RWPE1 (cell line): Measurements from ENCODE around the gene XPR1.

Experiments used
- CTCF ChIA-PET: fragments of 350-600 bp; sonication (Branson Sonifier 250); formaldehyde crosslinking; extraction: SDS; loops from one replicate; lab custom pipeline; 2021; lab: Yijun Ruan, JAX
- POLR2A ChIA-PET: fragments of 400-600 bp; formaldehyde crosslinking; extraction: SDS; loops from one replicate; lab custom pipeline; 2020; ENCODE audit warnings: antibody characterized with exemption; ENCODE audit not compliant: low non-redundant PET; lab: Yijun Ruan, JAX
- DNase-seq: peaks from one replicate; pipeline ENCODE4 v3.0.0; 2012; ENCODE audit warnings: low spot score
- H3K27ac ChIP-seq: fragments of 450-650 bp; 2 replicates; pipeline ENCODE4 v1.5.1; 2017
- CTCF ChIP-seq: fragments of 450-650 bp; conservative IDR thresholded peaks from 2 replicates; pipeline ENCODE4 v1.5.1; 2017; ENCODE audit warnings: low read depth, mild to moderate bottlenecking

XPR1 gene

GRCh38 chr1:180908074-180908765, 276.4 kb downstream of the XPR1 start:
- no peak overlapping the region for H3K27ac ChIP-seq
- TF ChIP-seq CTCF: no peak
- no peak for DNase-seq
- ChIA-PET CTCF (interaction anchor here (0.9 kb wide), 1 partner anchor 282 kb away, joined by 4 read pairs; no protein-coding TSS in a partner anchor), POLR2A (no interaction called here)

GRCh38 chr1:180909005-180909414, 277.2 kb downstream of the XPR1 start:
- ChIA-PET CTCF (interaction anchor here (0.9 kb wide), 1 partner anchor 281 kb away, joined by 4 read pairs; no protein-coding TSS in a partner anchor), POLR2A (no interaction called here)
- no peak overlapping the region for H3K27ac ChIP-seq

GRCh38 chr1:180909462-180909976, 277.7 kb downstream of the XPR1 start:
- H3K27ac ChIP-seq: no peak overlapping the region
- ChIA-PET POLR2A (no interaction called here), CTCF (interaction anchor here (0.7 kb wide), 1 partner anchor 248 kb away, joined by 4 read pairs; no protein-coding TSS in a partner anchor)
- DNase-seq: no peak
- TF ChIP-seq CTCF: no peak

More at GRCh38 chr1:180909005-180909414, 277.2 kb downstream of the XPR1 start:
- TF ChIP-seq CTCF: no peak
- no peak for DNase-seq

- POLR2A ChIA-PET: no interaction called here
- DNase-seq: no peak
- peak overlapping the region; percentile 80 for H3K27ac ChIP-seq
Measured at GRCh38 chr1:180911640-180912191, 279.9 kb downstream of the XPR1 start.

GRCh38 chr1:180912211-180912800, 280.5 kb downstream of the XPR1 start:
- TF ChIP-seq CTCF: no peak

More at GRCh38 chr1:180911640-180912191, 279.9 kb downstream of the XPR1 start:
- no peak for TF ChIP-seq CTCF
- CTCF ChIA-PET: interaction anchor here (1.7 kb wide), 1 partner anchor 396 kb away, joined by 6 read pairs; no protein-coding TSS in a partner anchor

More at GRCh38 chr1:180912211-180912800, 280.5 kb downstream of the XPR1 start:
- POLR2A ChIA-PET: no interaction called here
- CTCF ChIA-PET: interaction anchor here (1.7 kb wide), 1 partner anchor 397 kb away, joined by 6 read pairs; no protein-coding TSS in a partner anchor
- peak overlapping the region; percentile 80 for H3K27ac ChIP-seq
- peak; percentile 20 for DNase-seq
